DOHH2 (cell line): Measurements from ENCODE around the gene DOCK4.
"Not testable (repeated sequence)": the region's sequence is repeated elsewhere in the genome, so short reads cannot be mapped to it uniquely, and the experiment has no call there.

Source experiments
- H3F3A ChIP-seq: fragments of 200-600 bp; sonication (generic), shearing (Covaris generic); 2 replicates; pipeline ENCODE4 v1.6.0; 2016; ENCODE audit warnings: antibody characterized with exemption, mild to moderate bottlenecking; ENCODE audit not compliant: control insufficient read depth, insufficient read depth
- H3K27ac ChIP-seq: fragments of 200-600 bp; sonication (generic); 2 replicates; pipeline ENCODE4 v1.5.1; 2014; ENCODE audit warnings: low read depth, mild to moderate bottlenecking, low read length, moderate library complexity
- H3K27me3 ChIP-seq: fragments of 200-600 bp; sonication (generic); 2 replicates; pipeline ENCODE4 v1.6.1; 2014; ENCODE audit warnings: mild to moderate bottlenecking, low read length, mixed read lengths; ENCODE audit not compliant: control insufficient read depth
- H3K36me3 ChIP-seq: fragments of 200-600 bp; sonication (generic); 2 replicates; pipeline ENCODE4 v1.6.1; 2014; ENCODE audit warnings: mild to moderate bottlenecking, low read length, moderate library complexity, mixed read lengths; ENCODE audit not compliant: control insufficient read depth
- H3K4me1 ChIP-seq: fragments of 200-600 bp; sonication (generic); 2 replicates; pipeline ENCODE4 v1.6.1; 2014; ENCODE audit warnings: mild to moderate bottlenecking, low read length, mixed read lengths; ENCODE audit not compliant: control insufficient read depth
- H3K4me2 ChIP-seq: fragments of 200-600 bp; sonication (generic); 2 replicates; pipeline ENCODE4 v1.6.0; 2014; ENCODE audit warnings: mild to moderate bottlenecking, low read length, moderate library complexity
- H3K4me3 ChIP-seq: fragments of 200-600 bp; sonication (generic); 2 replicates; pipeline ENCODE4 v1.5.1; 2014; ENCODE audit warnings: mild to moderate bottlenecking, low read length, mixed read lengths
- H3K79me2 ChIP-seq: fragments of 200-600 bp; sonication (generic); 2 replicates; pipeline ENCODE4 v1.6.1; 2014; ENCODE audit warnings: mild to moderate bottlenecking, low read length, mixed read lengths; ENCODE audit not compliant: control insufficient read depth
- H3K9me2 ChIP-seq: fragments of 200-600 bp; sonication (generic); replicated peaks from 2 replicates; pipeline ENCODE4 v1.6.1; 2014; ENCODE audit warnings: mild to moderate bottlenecking, low read length, mixed read lengths; ENCODE audit not compliant: control insufficient read depth
- H3K9me3 ChIP-seq: fragments of 200-600 bp; sonication (generic); 2 replicates; pipeline ENCODE4 v1.6.1; 2014; ENCODE audit warnings: antibody characterized with exemption, low read length, mixed read lengths; ENCODE audit not compliant: control insufficient read depth, insufficient read depth
- H4K20me1 ChIP-seq: fragments of 200-600 bp; sonication (generic); 2 replicates; pipeline ENCODE4 v1.6.0; 2014; ENCODE audit warnings: low read depth, mild to moderate bottlenecking, antibody characterized with exemption, low read length, moderate library complexity; ENCODE audit not compliant: control insufficient read depth, insufficient read depth
- EZH2phosphoT487 ChIP-seq: fragments of 200-600 bp; sonication (generic); IDR thresholded peaks from 2 replicates; pipeline ENCODE4 v1.6.1; 2017; ENCODE audit warnings: borderline replicate concordance, mild to moderate bottlenecking, antibody characterized with exemption, low read length, moderate library complexity, mixed read lengths
- TF ChIP-seq, protein P1 (sequence below): fragments of 200-600 bp; sonication (generic); IDR thresholded peaks from one replicate; pipeline ENCODE4 v1.5.1; 2014; ENCODE audit warnings: antibody characterized with exemption, mild to moderate bottlenecking, low read depth, low read length; ENCODE audit not compliant: poor library complexity, severe bottlenecking

The DOCK4 gene

DNA sequence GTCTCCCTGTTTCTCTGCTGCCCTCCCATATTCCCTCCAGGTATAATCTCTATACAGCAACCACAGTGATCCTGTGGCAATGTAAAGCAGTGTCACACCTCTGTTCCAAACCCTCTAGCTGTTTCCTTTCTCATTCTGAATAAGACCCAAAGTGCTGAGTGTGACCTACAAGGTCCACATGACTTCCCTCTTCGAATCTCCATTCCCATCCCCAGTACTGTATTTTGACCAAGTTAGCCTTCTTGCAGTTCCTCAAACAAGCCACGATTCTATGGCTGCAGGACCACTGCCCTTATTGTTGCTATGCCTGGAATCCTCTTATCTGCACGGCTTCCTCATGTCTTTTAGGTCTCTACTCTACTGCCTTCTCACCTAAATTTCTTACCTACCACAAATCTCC is 291.9 kb downstream of the DOCK4 start:
- Histone ChIP-seq H3K36me3 (no peaks in the 10 kb centered on the region), H3K9me3 (no peaks in the 10 kb centered on the region), H3K9me2 (no peaks in the 10 kb centered on the region), H3F3A (no peaks in the 10 kb centered on the region), H3K27me3 (no peaks in the 10 kb centered on the region), H4K20me1 (no peaks in the 10 kb centered on the region), H3K27ac (no peak overlapping the region), H3K4me1 (no peaks in the 10 kb centered on the region), H3K4me2 (no peak overlapping the region), H3K4me3 (no peak overlapping the region), H3K79me2 (no peaks in the 10 kb centered on the region)
- TF ChIP-seq EZH2phosphoT487 = no peak
- TF ChIP-seq, protein P1, sequence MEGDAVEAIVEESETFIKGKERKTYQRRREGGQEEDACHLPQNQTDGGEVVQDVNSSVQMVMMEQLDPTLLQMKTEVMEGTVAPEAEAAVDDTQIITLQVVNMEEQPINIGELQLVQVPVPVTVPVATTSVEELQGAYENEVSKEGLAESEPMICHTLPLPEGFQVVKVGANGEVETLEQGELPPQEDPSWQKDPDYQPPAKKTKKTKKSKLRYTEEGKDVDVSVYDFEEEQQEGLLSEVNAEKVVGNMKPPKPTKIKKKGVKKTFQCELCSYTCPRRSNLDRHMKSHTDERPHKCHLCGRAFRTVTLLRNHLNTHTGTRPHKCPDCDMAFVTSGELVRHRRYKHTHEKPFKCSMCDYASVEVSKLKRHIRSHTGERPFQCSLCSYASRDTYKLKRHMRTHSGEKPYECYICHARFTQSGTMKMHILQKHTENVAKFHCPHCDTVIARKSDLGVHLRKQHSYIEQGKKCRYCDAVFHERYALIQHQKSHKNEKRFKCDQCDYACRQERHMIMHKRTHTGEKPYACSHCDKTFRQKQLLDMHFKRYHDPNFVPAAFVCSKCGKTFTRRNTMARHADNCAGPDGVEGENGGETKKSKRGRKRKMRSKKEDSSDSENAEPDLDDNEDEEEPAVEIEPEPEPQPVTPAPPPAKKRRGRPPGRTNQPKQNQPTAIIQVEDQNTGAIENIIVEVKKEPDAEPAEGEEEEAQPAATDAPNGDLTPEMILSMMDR = no peak

DNA sequence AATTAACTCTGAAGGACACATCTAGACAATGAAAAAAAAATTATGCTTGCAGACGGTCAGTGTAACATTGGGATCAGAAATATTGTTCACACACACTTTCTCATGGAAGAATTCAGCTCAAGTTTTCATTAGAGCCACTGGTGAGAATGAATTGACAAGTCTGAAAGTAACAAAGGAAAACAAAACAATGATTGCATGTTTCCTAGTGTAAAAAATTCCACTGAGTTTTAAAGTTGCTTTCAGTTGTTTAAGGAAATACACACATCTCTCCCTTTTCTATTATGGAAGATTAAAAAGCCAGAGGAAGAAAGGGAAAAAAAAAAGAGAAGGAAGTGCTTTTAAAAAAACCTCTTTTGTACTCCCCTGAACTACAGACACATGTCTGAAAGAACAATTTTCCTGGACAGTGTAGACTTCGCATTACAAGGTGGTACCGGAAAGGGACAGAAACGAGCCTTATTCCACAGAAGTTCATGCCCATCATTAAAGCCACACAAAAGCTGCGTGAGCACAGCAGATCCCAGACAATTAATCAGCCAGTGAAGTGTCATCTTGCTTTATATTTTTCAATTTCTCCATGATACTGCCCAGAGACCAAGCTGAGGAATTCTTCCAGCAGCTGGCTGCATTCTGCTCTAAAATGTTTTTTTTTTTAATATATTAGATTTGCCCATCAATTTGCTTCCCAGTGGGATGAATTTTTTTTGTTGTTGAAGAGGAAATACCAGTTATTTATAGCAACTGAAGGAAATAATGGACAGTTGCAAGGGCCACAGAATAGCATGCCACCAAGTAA is 294.8 kb downstream of the DOCK4 start:
- TF ChIP-seq EZH2phosphoT487 = no peak
- TF ChIP-seq, protein P1 = no peak
- H3F3A ChIP-seq = no peaks in the 10 kb centered on the region
- no peaks in the 10 kb centered on the region for H3K9me3 ChIP-seq
- no peaks in the 10 kb centered on the region for H4K20me1 ChIP-seq
- no peaks in the 10 kb centered on the region for H3K36me3 ChIP-seq
- H3K79me2 ChIP-seq = no peaks in the 10 kb centered on the region
- H3K27ac ChIP-seq = no peak overlapping the region
- H3K4me1 ChIP-seq = no peaks in the 10 kb centered on the region
- no peak overlapping the region for H3K4me2 ChIP-seq
- no peaks in the 10 kb centered on the region for H3K9me2 ChIP-seq
- H3K4me3 ChIP-seq = no peak overlapping the region
- H3K27me3 ChIP-seq = no peaks in the 10 kb centered on the region

DNA sequence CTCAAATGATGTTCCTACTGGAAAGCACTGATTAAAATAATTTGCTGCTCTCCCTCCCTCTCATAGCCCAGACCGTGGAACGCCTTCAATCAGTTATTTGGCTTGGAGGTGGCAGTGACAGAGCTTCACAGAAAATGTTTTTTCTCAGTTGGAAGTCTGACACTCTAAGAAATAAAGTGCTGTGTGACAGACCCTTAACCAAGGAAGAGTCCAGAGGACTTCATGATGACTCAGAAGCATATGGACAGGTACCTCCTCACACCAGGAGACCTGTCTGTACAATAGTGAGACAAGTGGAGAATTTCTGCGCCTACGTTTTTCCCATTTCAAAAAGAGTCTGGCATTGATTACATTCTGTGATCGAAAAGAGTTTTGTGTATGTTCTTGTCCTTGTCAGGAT is 295.5 kb downstream of the DOCK4 start:
- H3K27me3 ChIP-seq = no peaks in the 10 kb centered on the region
- no peaks in the 10 kb centered on the region for H3K9me3 ChIP-seq
- H3K79me2 ChIP-seq = no peaks in the 10 kb centered on the region
- H3K9me2 ChIP-seq = no peaks in the 10 kb centered on the region
- H3K4me1 ChIP-seq = no peaks in the 10 kb centered on the region
- H3F3A ChIP-seq = no peaks in the 10 kb centered on the region
- H3K27ac ChIP-seq = no peak overlapping the region
- no peak overlapping the region for H3K4me3 ChIP-seq
- TF ChIP-seq, protein P1 = no peak
- no peak for TF ChIP-seq EZH2phosphoT487
- H4K20me1 ChIP-seq = no peaks in the 10 kb centered on the region
- no peak overlapping the region for H3K4me2 ChIP-seq
- H3K36me3 ChIP-seq = no peaks in the 10 kb centered on the region

DNA sequence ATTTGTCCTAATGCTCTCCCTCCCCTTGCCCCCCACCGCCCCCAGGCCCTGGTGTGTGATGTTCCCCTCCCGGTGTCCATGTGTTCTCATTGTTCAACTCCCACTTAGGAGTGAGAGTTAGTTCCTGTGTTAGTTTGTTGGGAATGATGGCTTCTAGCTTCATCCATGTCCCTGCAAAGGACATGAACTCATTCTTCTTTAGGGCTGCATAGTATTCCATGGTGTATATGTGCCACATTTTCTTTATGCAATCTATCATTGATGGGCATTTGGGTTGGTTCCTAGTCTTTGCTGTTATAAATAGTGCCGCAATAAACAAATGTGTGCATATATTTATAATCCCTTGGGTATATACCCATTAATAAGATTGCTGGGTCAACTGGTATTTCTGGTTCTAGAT is 297.5 kb downstream of the DOCK4 start:
- not testable (repeated sequence) for H3K27me3 ChIP-seq, H3K27ac ChIP-seq, H3K9me2 ChIP-seq, H3K4me2 ChIP-seq, H3K4me3 ChIP-seq, H3K4me1 ChIP-seq, H3K79me2 ChIP-seq, H4K20me1 ChIP-seq, H3F3A ChIP-seq, H3K9me3 ChIP-seq, H3K36me3 ChIP-seq
